D721Med (cell line): ENCODE data around the gene DMBX1.

Experiments used
- DNase-seq: peaks from one replicate; pipeline ENCODE4 v3.0.0; 2011; ENCODE audit warnings: low spot score; ENCODE audit not compliant: insufficient read length
- FAIRE-seq: peaks from 2 replicates; lab custom pipeline; 2011; peaks lifted over from hg19 to GRCh38; lab: Jason Lieb, UNC
- TF ChIP-seq, protein P1 (sequence below): IDR thresholded peaks from 2 replicates; pipeline ENCODE4 v1.5.1; 2012; ENCODE audit warnings: mild to moderate bottlenecking, control low read depth; ENCODE audit not compliant: insufficient read depth; ENCODE audit errors: missing control alignments

Gene DMBX1

DNA sequence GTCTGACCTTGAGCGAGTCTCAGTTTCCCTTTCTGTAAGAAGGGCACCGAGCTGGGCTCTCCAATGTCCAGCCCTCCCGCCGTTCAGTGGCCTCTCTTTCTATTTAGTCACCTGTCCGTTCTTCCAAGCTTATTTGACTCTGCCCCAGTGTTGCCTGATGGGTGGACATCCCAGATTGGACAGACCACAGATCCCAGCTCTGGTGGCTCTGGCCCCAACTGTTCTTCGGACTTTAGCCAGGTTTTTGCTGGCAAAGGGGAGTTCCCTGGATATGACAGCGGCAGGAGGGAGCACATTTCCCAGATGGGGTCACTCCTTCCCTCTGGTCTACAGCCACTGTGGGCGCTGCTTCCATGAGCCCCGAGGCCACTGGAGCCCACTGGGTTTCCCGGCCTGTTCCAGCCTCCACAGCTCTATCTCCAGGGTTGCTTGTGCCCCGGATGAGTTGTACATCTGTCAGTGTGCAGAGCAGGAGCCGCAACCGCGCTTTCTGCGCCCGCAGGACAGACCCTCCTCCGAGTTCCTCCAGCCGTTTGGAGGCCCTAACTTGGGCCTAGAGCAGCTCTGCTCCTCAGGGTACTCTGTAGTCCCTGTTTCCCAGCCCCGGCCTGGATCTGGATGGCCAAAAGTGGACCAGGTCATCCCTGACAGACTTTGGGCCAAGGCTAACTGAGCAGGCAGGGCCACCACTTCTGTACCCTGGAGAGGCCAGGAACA, 3.8 kb downstream of the DMBX1 start:
- FAIRE-seq (no peak), DNase-seq (no peak)
- TF ChIP-seq, protein P1, sequence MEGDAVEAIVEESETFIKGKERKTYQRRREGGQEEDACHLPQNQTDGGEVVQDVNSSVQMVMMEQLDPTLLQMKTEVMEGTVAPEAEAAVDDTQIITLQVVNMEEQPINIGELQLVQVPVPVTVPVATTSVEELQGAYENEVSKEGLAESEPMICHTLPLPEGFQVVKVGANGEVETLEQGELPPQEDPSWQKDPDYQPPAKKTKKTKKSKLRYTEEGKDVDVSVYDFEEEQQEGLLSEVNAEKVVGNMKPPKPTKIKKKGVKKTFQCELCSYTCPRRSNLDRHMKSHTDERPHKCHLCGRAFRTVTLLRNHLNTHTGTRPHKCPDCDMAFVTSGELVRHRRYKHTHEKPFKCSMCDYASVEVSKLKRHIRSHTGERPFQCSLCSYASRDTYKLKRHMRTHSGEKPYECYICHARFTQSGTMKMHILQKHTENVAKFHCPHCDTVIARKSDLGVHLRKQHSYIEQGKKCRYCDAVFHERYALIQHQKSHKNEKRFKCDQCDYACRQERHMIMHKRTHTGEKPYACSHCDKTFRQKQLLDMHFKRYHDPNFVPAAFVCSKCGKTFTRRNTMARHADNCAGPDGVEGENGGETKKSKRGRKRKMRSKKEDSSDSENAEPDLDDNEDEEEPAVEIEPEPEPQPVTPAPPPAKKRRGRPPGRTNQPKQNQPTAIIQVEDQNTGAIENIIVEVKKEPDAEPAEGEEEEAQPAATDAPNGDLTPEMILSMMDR, result no peak

DNA sequence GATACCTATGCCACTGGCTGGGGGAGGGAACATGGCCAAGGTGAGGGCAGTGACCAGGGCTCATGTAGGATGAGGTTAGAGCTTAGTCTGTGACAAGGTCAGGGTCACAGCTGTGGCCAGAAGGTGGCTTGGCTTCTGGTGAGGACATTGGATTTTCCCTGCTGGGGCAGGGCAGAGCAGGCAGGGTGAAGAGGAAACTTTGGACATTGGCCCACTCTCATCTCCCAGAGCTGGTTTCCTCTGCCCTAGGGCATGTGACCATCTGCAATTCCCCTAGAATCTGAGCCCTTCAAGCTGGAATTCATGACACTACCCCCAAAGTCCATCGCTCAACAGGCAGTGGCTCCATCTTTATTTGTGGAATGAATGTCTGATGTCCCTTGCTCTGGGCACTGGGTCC, 5.3 kb downstream of the DMBX1 start:
- TF ChIP-seq, protein P1, result no peak
- no peak for FAIRE-seq

DNA sequence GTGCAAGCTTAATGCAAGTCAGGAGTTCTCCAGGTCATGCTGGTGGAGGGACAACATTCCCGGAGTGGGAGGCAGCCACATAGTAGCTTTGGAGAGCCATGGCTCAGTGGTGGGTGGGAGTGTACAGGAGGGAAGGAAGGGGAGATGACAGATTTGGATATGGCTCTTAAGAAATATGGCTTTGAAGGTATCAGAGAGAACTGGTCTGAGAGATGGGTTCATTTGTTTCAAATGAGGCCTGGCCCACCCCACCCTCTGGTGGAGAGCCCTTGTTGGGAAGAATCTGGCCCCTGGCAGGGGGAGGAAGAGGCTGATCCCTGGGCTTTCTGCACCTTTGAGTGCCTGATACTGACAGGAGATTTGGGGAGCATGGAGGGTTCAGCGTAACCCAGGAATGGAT, 6.1 kb downstream of the DMBX1 start:
- TF ChIP-seq, protein P1, result no peak
- no peak for FAIRE-seq

More for the DNA sequence above, 5.3 kb downstream of the DMBX1 start:
- DNase-seq, result no peak

DNA sequence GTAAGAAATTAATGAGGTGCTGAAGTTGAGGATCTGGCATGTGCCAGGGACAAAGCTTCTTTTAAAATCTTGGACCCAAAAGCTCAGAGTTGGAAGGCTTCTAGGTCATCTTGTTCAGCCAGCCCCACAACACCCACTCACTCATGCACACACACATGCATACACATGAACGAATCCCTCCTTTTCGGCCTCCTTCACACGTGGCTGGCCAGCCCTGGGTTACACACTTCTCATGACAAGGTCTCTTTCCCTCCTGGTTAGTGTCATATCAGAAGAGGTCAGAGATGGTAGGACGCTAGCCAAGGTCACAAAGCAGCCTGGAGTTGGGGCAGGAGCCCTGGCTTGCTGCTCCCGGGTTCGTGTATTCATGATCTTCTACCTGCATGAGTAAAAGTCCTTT, 6.9 kb downstream of the DMBX1 start:
- FAIRE-seq (no peak), DNase-seq (no peak)
- TF ChIP-seq, protein P1, result no peak

More for the DNA sequence above, 6.1 kb downstream of the DMBX1 start:
- DNase-seq, result no peak

DNA sequence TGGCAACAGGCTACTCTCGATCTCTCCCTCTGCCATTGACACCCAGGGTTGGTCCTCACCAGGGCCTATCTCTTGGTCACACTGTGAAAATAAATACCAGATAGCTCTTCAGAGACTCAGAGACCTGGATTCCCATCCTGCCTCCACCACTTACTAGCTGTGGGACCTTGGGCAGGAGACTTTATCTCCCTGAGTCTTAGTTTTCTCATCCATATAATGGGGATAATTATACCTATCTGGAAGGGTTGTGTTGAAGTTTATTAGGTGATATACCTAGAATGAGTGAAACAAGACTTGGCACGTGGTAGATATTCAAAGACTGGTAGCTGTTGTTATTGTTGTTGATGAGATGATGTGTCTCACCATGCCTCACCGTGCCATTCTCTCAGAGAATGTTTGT, 7.4 kb downstream of the DMBX1 start:
- no peak for FAIRE-seq
- TF ChIP-seq, protein P1, result no peak
- no peak for DNase-seq

DNA sequence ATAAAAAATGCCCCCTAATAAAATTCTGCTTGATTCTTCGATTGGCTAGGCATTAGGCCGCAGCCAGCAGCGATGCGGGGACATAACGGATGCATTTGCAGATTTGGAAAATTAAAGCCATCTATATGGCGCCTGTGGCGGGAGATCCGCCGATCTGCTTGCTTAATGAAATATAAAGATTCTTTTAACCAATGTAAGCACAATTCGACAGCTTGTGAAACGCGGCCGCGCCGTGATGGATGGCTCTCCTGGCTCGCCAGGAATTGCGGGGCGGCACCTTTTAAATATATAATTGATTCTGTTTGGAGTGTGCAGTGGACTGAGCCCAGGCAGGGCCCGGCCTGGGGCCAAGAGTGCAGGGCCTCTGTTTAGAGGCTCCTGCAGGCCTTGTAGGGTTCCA, 8.0 kb downstream of the DMBX1 start:
- DNase-seq (no peak), FAIRE-seq (no peak)
- TF ChIP-seq, protein P1, result no peak

DNA sequence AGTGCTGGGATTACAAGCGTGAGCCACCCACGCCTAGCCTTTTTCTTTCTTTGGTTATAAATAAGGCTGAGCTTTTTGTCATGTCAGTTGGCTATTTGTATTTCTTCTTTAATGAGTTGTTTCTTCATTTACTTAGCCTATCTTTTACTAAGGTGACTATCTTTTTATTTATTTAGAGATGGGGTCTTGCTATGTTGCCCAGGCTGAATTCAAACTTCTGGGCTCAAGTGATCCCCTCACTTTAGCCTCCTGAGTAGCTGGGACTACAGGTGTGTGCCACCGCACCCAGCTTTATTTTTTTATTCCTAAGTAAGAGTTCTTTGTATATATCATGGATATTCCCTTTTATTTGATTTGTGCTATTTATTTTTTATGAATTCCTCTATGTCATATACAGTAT, 11.9 kb downstream of the DMBX1 start:
- TF ChIP-seq, protein P1, result no peak
- FAIRE-seq, result no peak
- no peak for DNase-seq
